HepG2 (cell line): ENCODE results near the gene BTK.

Experiments
- FOXK1 ChIP-seq: sonication (generic); formaldehyde crosslinking; IDR thresholded peaks from 2 replicates; pipeline ENCODE4 v1.4.0; 2020; ENCODE audit warnings: low read depth, missing genetic modification reagents, borderline replicate concordance
- HCFC1 ChIP-seq: fragments of 150-350 bp; IDR thresholded peaks from 2 replicates; pipeline ENCODE4 v1.6.1; 2014; ENCODE audit warnings: low read depth, low read length
- IRF2 ChIP-seq: IDR thresholded peaks from 2 replicates; pipeline ENCODE4 v1.6.1; 2018; ENCODE audit warnings: missing genetic modification reagents, missing compliant biosample characterization
- KLF15 ChIP-seq: sonication (generic); formaldehyde crosslinking; IDR thresholded peaks from 2 replicates; pipeline ENCODE4 v1.8.1; 2023; ENCODE audit warnings: borderline replicate concordance, mild to moderate bottlenecking, inconsistent platforms, missing genetic modification reagents, mixed read lengths
- MXI1 ChIP-seq: IDR thresholded peaks from 3 replicates; pipeline ENCODE4 v1.6.1; 2012; ENCODE audit warnings: low read depth, low read length, inconsistent platforms, borderline replicate concordance
- NFAT5 ChIP-seq: sonication (generic); formaldehyde crosslinking; IDR thresholded peaks from 2 replicates; pipeline ENCODE4 v1.4.0; 2020; ENCODE audit warnings: missing genetic modification reagents
- POLR2A ChIP-seq, 2 experiments: IDR thresholded peaks; 2 replicates each; pipeline ENCODE4 v1.6.1; 2011; ENCODE audit warnings: low read depth in 2 of 2, low read length in 2 of 2, mild to moderate bottlenecking in 1 of 2, moderate library complexity in 1 of 2; ENCODE audit not compliant: insufficient read depth in 1 of 2
- RNF2 ChIP-seq: fragments of 450-650 bp; conservative IDR thresholded peaks from 2 replicates; pipeline ENCODE4 v1.6.1; 2016; ENCODE audit warnings: low read depth
- TRAFD1 ChIP-seq: sonication (generic); formaldehyde crosslinking; IDR thresholded peaks from 2 replicates; pipeline ENCODE4 v1.5.1; 2020; ENCODE audit warnings: missing genetic modification reagents, mild to moderate bottlenecking, borderline replicate concordance
- ZNF274 ChIP-seq: sonication (generic); formaldehyde crosslinking; IDR thresholded peaks from 2 replicates; pipeline ENCODE4 v1.5.1; 2020; ENCODE audit warnings: mild to moderate bottlenecking, missing genetic modification reagents
- TF ChIP-seq, protein P1 (sequence below): sonication (generic); formaldehyde crosslinking; IDR thresholded peaks from 2 replicates; pipeline ENCODE4 v1.5.0; 2020; ENCODE audit warnings: mild to moderate bottlenecking, missing genetic modification reagents, moderate library complexity

- TF ChIP-seq ZNF274 (CRISPR knock-in tag) (no peak), MXI1 (no peak), HCFC1 (no peak), RNF2 (no peak), POLR2A (IDR thresholded peaks at IDR 0.05; ENCODE audit: insufficient read depth in 1 of 2, low read depth in 2 of 2, low read length in 2 of 2) (no peak), FOXK1 (CRISPR knock-in tag) (no peak), NFAT5 (CRISPR knock-in tag) (no peak), IRF2 (CRISPR knock-in tag) (no peak), TRAFD1 (no peak), KLF15 (CRISPR knock-in tag) (no peak)
- TF ChIP-seq, protein P1, sequence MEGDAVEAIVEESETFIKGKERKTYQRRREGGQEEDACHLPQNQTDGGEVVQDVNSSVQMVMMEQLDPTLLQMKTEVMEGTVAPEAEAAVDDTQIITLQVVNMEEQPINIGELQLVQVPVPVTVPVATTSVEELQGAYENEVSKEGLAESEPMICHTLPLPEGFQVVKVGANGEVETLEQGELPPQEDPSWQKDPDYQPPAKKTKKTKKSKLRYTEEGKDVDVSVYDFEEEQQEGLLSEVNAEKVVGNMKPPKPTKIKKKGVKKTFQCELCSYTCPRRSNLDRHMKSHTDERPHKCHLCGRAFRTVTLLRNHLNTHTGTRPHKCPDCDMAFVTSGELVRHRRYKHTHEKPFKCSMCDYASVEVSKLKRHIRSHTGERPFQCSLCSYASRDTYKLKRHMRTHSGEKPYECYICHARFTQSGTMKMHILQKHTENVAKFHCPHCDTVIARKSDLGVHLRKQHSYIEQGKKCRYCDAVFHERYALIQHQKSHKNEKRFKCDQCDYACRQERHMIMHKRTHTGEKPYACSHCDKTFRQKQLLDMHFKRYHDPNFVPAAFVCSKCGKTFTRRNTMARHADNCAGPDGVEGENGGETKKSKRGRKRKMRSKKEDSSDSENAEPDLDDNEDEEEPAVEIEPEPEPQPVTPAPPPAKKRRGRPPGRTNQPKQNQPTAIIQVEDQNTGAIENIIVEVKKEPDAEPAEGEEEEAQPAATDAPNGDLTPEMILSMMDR, result no peak
Observed at GRCh38 chrX:101337776-101338271, 48.2 kb downstream of the BTK start.
